ENCODE measurements around the gene HELZ.
A peak's percentile ranks its signal among the peaks of the same experiment; 100 is the strongest.
"Not testable (repeated sequence)": the region's sequence is repeated elsewhere in the genome, so short reads cannot be mapped to it uniquely, and the experiment has no call there.

HELZ gene, protein sequence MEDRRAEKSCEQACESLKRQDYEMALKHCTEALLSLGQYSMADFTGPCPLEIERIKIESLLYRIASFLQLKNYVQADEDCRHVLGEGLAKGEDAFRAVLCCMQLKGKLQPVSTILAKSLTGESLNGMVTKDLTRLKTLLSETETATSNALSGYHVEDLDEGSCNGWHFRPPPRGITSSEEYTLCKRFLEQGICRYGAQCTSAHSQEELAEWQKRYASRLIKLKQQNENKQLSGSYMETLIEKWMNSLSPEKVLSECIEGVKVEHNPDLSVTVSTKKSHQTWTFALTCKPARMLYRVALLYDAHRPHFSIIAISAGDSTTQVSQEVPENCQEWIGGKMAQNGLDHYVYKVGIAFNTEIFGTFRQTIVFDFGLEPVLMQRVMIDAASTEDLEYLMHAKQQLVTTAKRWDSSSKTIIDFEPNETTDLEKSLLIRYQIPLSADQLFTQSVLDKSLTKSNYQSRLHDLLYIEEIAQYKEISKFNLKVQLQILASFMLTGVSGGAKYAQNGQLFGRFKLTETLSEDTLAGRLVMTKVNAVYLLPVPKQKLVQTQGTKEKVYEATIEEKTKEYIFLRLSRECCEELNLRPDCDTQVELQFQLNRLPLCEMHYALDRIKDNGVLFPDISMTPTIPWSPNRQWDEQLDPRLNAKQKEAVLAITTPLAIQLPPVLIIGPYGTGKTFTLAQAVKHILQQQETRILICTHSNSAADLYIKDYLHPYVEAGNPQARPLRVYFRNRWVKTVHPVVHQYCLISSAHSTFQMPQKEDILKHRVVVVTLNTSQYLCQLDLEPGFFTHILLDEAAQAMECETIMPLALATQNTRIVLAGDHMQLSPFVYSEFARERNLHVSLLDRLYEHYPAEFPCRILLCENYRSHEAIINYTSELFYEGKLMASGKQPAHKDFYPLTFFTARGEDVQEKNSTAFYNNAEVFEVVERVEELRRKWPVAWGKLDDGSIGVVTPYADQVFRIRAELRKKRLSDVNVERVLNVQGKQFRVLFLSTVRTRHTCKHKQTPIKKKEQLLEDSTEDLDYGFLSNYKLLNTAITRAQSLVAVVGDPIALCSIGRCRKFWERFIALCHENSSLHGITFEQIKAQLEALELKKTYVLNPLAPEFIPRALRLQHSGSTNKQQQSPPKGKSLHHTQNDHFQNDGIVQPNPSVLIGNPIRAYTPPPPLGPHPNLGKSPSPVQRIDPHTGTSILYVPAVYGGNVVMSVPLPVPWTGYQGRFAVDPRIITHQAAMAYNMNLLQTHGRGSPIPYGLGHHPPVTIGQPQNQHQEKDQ (N-terminal part only)
- total RNA-seq, result 156 to 210 (median 178) reads per million in 4 donors

DNA sequence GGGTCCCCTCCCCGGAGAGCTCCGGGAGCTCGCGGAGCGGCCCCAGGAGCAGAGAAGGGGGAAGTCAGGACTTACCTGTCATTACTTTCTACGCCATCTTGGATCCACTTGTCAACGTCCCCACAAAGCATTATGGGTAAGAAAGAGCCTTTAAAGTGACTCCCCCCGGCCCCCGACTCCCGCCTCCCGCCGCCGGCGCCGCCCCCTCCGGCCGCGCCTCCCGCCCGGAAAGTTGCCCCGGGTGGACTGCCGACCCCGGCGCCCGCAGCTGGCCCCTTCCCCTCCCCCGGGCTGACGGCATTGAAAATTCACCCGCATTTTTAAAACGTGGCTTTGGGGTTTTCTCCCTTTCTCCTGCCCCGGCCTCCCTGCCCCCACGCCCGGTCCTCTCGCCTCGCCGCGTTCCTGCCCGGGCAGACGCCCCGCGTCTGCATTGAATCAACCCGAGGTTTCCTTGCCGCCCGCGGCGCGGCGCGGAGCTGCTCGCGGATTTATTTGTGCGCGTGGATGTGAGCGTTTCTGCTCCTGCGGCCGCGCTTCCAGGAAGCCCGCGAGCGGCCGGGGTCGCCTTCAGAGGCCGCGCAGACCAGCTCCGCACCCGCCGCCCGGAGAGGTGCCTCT, at the start of gene HELZ:
HELZ (minus strand) TSS at position 124 of the 621 bp plus-strand sequence. CDS start 26,392 bp downstream, outside the sequence.
- DNase-seq, result peak; percentile 51 to 81 (median 67)

DNA sequence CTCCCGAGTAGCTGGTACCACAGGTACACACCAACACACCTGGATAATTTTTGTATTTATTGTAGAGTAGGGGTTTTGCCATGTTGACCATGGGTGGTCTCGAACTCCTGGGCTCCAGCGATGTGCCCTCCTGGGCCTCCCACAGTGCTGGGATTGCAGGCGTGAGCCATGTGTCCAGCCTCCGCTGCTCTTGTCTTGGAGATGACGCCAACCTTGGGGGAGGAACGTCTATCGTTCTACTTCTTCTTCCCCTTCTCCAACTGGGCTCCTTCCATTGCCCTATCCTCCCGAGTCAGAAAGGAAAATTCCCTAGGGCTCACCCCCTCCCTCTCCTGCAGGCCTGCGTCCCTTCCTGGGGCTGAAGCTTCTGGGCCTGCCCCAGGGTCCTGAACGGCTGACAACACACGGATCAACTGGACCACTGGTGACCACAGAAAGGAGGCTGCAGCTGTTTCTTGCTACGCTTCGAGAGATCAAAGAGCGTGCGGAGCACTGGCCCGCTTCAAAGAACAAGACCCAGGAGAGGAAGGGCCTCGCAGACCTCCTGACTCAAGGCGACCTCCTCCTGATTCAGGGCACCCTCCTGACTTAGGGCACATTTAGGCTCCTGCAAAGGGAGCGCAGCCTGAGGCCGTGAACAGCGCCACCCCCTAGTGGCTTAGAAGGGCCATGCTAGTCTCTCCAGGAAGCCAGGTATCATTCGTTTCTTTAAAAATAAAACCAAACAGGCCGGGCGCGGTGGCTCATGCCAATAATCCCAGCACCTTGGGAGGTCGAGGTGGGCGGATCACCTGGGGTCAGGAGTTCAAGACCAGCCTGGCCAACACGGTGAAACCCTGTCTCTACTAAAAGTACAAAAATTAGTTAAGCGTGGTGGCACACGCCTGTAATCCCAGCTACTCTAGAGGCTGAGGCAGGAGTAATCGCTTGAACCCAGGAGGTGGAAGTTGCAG, 48.5 kb upstream of the HELZ start:
- DNase-seq, result peak; percentile 31 to 75 (median 49)

DNA sequence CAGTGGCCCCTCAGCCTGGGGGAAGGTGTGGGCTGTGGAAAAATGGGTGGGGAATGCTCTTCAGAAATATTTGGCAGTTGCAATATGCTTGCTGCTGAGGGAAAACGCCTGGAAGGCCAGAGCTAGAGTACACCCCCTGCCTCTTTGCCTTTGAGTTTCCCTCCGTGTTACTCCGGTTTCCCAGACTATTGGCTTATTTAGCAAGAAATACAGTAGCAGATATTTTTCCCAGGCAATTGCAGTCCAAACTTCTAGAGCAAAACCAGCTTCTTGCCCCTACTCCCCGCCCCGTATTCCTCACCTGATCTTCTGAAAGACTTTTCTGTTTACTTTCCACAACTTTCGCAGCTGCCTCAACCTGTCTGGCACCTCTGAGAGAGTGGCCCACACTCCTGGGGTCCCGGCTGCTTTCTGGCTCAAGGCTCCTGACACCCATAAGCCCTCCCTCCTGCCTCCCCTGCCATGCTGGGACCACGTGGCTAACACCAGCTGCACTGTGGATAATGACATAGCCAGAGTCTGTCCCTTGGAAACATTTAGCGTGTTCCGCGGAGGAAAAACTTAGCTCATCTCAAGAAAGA, 45.8 kb upstream of the HELZ start:
- DNase-seq, result no peak

DNA sequence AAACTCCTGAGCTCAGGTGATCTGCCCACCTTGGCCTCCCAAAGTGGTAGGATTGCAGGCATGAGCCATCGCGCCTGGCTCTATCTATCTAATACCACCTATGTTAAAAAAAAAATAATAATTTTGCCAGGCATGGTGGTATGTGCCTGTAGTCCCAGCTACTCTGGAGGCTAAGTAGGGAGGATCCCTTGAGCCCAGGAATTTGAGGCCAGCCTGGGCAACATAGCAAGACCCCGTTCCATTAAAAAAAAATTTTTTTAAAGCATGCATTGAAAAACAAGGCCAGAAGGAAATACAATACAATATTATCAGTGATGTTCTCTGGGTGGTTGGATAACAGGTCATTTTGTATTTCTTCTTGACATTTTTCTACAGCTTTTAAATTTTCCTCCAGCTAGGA, 45.2 kb upstream of the HELZ start:
- no peak for DNase-seq

DNA sequence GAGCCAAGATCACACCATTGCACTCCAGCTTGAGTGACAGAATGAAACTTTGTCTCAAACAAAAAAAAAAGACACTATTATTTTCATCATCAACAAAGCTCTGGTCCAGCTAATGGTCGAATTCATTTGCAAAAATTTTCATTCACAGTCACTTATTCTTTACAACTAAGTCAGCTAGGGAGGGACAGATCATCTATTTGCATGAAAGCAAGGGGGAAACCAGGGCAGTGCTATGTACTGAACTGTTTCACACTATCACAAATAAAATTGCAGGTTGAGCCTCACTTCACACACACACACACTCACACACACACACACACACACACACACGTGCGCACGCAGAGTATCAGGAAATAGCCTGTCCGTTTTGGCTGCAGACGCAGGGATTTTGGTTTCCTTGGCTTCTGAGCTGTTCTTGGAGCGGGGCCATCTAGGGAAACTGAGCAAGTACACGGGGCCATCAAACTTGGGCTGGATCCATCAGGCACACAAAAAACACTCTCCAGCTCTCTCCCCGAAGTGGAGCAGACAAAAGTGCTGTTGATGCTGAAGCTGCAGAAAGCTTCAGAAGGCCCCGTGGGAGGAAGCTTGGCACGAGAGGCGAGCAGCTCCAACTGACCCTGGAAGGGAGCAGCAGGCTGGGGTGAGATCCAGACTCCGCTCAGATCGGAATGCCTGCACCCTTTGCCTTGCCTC, 44.3 kb upstream of the HELZ start:
- DNase-seq, result no peak

DNA sequence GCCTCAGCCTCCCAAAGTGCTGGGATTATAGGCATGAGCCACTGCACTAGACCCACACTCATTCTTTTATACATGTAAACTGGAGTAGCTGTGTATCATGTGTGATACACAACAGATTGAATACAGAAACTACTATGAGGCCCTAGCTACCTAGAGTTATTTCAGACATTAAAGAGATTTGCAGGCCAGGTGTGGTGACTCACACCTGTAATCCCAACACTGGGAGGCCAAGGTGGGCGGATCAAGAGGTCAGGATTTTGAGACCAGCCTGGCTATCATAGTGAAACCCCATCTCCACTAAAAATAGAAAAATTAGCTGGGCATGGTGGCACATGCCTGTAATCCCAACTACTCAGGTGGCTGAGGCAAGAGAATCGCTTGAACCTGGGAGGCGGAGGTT, 41.8 kb upstream of the HELZ start:
- DNase-seq, result not testable (repeated sequence)

DNA sequence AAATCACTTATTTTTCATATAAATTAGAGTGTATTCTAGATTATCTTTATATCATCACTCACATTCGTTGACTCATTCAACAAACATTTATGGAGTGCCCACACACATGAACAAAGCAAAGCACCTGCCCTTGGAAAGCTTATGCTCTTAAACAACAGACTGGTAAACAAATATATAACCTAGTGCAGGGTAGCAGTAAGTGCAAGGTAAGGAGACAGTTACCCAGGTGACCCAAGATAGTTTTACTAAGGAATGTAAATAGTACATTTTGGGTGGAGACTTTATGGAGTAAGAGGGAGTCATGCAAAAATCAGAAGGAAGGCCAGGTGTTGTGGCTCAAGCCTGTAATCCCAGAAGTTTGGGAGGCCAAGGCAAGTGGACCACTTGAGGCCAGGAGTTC, 40.4 kb upstream of the HELZ start:
- no peak for DNase-seq

DNA sequence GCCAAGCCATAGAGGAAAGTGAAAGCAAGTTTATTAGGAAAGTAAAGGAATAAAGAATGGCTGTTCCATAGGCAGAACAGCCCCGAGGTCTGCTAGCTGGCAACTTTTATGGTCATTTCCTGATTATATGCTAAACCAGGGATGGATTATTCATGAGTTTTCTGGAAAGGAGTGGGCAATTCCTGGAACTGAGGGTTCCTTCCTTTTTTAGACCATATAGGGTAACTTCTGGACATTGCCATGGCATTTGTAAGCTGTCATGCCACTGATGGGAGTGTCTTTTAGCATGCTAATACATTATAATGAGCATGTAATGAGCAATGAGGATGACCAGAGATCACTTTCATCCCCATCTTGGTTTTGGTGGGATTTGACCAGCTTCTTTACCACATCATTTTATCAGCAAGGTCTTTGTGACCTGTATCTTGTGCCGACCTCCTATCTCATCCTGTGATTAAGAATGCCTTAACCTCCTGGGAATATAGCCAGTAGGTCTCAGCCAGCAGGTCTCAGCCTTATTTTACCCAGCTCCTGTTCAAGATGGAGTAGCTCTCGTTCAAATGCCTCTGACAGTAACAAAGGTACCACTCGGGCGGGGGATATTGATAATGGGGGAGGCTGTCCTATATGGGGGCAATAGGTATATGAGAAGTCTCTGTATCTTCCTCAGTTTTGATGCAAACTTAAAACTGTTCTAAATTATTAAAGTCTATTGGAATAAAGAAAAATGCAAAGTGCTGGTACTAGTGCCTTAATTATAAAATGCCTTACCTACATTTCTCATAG, 38.9 kb upstream of the HELZ start:
- no peak for DNase-seq

DNA sequence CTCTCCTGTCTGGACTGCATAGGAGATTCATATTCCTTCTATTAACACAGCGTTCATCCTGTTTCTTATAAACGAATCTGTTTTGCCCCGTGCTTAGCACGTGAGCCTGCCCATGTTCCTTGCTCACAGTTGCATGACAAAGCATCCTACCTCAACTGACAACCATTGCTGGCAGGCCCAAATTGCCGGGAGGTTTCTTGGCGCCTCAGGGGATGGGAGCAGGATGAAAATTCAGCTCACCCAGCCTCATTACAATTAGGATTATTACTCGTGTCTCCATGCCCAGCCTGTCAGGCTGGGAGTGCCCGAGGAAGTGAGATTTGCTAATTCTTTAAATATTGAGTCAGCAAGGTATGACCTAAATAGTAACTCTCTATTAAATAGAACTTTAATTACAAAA, 36.7 kb upstream of the HELZ start:
- DNase-seq, result no peak

DNA sequence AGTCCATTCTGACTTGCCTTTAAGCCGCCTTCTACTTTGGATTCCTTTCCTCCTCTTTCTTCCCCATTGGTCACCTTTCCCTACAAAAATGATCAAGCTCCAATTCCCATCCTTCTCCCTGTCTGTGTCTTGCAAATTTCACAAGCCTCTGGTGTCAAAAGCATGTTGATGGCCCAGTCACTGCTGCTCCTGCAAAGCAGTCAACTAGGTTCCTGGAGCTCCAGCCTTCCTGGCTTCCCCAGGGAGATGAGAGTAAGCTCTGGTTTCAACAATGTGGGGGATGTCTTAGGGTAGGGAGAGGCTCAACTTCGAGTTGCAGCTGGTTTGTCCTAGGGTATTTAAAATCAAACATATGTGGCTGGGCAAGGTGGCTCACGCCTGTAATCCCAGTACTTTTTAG, 36.1 kb upstream of the HELZ start:
- no peak for DNase-seq

DNA sequence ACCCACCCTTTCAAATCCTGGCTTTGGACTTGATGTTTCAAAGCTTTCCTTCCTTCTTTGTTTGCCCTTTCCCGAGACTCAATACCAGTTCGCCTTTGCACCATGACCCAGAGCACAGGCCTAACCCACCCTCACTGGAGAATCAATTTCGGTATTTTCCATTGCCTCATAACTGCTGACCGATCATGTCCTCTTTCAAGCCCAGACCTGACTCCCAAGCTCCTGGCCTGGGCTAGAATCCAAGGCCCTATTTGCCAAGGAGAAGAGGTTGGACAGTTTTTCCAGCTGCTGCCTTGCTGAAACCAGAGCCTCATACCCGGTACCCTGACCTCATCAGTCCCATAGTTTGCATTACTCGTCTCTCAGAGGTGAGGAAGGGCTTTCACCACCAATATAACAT, 35.3 kb upstream of the HELZ start:
- DNase-seq, result no peak

DNA sequence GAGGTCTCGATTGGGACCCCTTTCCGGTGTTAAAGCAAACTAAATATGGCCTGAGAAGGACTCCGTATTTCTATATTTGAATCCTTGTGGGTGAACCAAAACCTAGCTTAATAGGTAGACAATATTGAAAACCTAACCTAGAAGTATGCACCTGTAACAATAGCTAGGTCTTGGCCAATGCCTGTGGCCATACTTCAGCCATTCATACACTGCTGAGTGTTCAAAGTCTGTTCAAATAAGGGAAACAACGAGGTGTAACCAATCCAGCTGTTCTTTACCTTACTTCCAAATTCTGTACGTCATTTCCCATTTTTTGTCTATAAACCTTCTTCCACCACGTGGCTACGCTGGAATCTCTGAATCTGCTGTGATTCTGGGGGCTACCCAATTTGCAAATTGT, 34.1 kb upstream of the HELZ start:
- no peak for DNase-seq

DNA sequence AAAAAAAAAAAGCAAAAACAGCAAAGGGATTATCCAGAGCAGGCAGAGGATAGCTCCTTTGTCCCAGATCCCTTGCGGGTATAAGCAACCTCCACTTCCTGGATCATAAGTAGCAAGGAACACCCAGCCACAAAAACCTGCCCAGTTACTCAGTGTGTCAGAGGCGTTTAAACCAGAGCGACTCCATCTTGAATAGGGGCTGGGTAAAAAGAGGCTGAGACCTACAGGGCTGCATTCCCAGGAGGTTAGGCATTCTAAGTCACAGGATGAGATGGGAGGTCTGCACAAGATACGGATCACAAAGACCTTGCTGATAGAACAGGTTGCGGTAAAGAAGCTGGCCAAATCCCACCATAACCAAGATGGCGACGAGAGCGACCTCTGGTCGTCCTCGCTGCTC, 33.4 kb upstream of the HELZ start:
- no peak for DNase-seq

DNA sequence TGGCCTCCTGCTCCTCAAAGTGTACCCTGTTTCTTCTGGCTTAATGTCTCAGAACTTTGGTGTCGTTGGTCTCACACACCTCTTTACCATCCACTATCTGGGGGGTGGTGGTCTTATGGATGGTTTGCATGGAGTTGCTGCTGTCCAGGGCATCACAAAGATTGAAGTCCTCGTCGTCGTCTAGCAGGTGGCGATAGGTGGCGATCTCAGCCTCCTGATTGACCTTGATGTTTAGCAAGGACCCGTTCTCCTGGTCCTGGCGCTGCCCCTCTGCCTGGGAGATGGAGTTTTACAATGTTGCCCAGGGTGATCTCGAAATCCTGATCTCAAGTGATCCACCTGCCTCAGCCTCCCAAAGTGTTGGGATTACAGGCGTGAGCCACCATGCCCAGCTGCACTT, 31.1 kb upstream of the HELZ start:
- DNase-seq, result no peak

DNA sequence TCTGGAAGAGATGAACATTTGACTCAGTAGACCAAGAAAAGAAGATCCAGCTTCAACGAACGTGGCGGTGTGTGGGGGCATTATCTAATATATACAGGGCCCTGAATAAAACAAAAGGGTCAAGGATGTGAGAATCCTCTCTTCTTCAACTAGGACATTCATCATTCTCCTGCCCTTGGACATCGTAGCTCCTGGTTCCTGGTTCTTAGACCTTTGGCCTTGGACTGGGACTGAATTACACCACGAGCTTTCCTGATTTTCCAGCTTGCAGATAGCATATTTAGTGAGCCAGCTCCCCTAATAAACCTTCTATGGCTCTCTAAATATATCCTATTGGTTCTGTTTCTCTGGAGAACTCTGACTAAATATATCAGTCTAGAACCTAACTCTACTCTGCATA, 29.5 kb upstream of the HELZ start:
- DNase-seq, result no peak

DNA sequence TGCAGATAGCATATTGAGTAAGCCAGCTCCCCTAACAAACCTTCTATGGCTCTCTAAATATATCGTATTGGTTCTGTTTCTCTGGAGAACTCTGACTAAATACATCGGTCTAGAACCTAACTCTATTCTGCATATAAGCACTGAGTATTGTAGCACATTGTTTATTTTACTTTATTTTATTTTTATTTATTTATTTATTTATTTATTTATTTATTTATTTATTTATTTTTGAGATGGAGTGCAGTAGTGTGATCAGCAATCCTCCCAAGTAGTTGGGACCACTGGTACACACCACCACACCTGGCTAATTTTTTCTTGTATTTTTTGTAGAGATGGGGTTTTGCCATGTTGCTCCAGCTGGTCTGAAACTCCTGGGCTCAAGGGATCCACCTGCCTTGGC, 28.9 kb upstream of the HELZ start:
- no peak for DNase-seq

DNA sequence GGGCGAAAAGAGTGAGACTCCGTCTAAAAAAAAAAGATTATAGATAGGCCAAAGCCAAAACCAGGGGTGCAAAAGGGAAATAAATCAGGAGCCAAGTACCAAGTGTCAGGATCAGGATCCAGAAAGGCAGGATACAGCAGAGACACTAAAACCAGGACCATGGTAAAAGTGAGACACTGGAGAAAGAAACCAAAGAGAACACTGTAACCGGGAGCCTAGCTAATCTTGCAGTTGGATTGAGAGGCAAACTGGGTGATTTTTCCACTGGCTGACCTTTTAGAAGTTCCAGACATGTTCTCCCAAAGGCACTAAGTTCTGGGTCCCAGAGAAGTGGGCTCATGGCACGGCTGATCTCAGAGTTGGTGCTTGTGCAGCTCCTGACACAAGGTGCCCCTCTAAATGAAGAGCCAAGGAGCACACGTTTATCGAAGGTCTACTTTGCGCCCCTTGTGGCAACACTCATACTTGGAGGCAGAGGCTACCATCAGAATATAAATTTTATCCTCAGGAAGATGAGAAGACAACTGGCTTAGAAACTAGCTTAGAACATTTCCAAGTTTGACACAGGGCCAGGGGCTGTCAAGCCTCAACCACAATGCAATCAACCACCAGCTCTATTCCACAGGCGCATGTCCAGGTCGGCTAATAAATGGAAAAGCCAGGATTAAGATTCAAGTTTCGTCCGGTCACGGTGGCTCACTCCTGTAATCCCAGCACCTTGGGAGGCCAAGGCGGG, 27.5 kb upstream of the HELZ start:
- DNase-seq, result no peak

DNA sequence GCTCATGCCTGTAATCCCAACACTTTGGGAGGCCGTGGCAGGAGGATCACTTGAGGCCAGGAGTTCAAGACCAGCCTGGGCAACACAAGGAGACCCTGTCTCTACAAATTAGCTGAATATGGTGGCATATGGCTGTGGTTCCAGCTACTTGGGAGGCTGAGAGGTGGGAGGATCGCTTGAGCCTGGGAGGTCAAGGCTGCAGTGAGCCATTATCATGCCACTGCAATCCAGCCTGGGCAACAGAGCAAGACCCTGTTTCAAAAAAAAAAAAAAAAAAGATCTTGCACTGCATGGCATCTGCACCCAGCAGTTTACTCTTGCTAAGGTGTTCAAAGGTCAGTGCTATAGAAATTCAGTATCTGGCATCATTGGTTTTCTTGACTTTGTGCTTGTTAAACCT, 26.2 kb upstream of the HELZ start:
- DNase-seq, result not testable (repeated sequence)

DNA sequence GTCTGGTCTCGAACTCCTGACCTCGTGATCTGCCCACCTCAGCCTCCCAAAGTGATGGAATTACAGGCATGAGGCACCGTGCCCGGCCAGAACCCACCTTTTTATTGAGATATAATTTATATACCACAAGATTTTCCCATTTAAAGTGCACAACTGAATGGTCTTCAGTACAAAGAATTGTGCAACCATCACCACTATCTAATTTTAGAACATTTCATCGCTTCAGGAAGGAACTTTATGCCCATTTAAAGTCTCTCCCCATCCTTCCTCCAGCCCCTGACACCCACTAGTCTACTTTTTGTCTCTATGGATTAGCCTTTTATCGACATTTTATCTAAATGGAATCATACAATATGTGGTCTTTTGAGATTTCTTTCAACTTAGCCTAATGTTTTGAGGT, 25.4 kb upstream of the HELZ start:
- DNase-seq, result no peak

All from T-helper 1 cell (primary cell).